ENCODE measurements around the gene TUBB. TPM values are rescaled to one million over a fixed set of nuclear protein-coding genes. Genes with fewer than 3 reads are reported as not detected.
"Not testable (repeated sequence)": the region's sequence is repeated elsewhere in the genome, so short reads cannot be mapped to it uniquely, and the experiment has no call there.

Gene TUBB
- total RNA-seq, 6 experiments from 2014 or later: 150 to 268 (median 241) TPM

DNA sequence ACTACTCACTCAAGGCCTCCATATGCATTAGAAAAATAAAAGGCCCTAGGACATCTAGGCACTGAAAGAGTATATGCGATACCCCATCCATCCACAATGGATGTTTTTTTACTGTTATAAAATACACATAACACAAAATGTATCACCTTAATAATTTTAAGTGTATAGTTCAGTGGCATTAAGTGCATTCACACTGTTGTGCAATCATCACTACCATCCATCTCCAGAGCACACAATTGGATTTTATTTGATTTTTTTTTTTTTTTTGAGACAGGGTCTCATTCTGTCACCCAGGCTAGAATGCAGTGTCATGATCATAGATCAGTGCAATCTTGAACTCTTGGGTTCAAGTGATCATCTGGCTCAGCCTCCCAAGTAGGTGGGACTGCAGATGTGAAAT lies 5.9 kb upstream of the TUBB start:
- TF ChIP-seq, protein P1, sequence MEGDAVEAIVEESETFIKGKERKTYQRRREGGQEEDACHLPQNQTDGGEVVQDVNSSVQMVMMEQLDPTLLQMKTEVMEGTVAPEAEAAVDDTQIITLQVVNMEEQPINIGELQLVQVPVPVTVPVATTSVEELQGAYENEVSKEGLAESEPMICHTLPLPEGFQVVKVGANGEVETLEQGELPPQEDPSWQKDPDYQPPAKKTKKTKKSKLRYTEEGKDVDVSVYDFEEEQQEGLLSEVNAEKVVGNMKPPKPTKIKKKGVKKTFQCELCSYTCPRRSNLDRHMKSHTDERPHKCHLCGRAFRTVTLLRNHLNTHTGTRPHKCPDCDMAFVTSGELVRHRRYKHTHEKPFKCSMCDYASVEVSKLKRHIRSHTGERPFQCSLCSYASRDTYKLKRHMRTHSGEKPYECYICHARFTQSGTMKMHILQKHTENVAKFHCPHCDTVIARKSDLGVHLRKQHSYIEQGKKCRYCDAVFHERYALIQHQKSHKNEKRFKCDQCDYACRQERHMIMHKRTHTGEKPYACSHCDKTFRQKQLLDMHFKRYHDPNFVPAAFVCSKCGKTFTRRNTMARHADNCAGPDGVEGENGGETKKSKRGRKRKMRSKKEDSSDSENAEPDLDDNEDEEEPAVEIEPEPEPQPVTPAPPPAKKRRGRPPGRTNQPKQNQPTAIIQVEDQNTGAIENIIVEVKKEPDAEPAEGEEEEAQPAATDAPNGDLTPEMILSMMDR (IDR thresholded peaks at IDR 0.05): no peak
- no peak for TF ChIP-seq POLR2A (IDR thresholded peaks at IDR 0.05)
- H3K36me3 ChIP-seq: peaks cover 0 to 15% (median 8%) of the 10 kb centered on the region in 4 donors
- H3K4me1 ChIP-seq: peaks cover 0 to 33% (median 10%) of the 10 kb centered on the region in 4 donors
- intact Hi-C loops (cut with DNase I): no loop called here
- no peak overlapping the region for H3K4me3 ChIP-seq
- ATAC-seq: no peak
- no peak overlapping the region for H3K27ac ChIP-seq
- no peak for DNase-seq
- H3K9me3 ChIP-seq: no peaks in the 10 kb centered on the region
- H3K27me3 ChIP-seq: no peaks in the 10 kb centered on the region
- 100% methylated on average over 1 of the region's 1 CpG for WGBS (ENCODE audit: insufficient coverage, low coverage, low lambda C conversion rate, missing lambda C conversion rate)

DNA sequence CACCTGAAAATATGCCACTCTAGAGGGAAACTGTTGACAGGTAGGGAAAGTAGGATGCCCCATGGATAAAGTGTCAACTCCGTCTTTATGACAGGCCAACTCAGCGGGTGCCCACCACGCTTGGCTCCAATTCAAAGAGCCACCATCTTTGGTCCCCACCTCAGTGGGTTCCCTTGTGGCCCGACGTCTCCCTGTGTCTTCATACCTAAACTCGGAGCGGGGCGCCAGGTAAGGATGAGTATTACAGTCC lies 3.3 kb upstream of the TUBB start:
- Histone ChIP-seq H3K36me3 (peaks cover 0 to 15% (median 8%) of the 10 kb centered on the region in 4 donors), H3K4me3 (peak overlapping the region; percentile 54 to 73 (median 64)), H3K27me3 (no peaks in the 10 kb centered on the region), H3K27ac (peak overlapping the region; percentile 71 to 74 (median 73)), H3K9me3 (no peaks in the 10 kb centered on the region), H3K4me1 (peaks cover 0 to 28% (median 6%) of the 10 kb centered on the region in 4 donors)
- ATAC-seq (no peak), DNase-seq (no peak)
- 0% methylated on average over 4 of the region's 8 CpGs for WGBS (ENCODE audit: insufficient coverage, low coverage, low lambda C conversion rate, missing lambda C conversion rate)
- intact Hi-C loops (cut with DNase I): no loop called here
- TF ChIP-seq, protein P1 (IDR thresholded peaks at IDR 0.05): no peak
- TF ChIP-seq POLR2A (IDR thresholded peaks at IDR 0.05): no peak

DNA sequence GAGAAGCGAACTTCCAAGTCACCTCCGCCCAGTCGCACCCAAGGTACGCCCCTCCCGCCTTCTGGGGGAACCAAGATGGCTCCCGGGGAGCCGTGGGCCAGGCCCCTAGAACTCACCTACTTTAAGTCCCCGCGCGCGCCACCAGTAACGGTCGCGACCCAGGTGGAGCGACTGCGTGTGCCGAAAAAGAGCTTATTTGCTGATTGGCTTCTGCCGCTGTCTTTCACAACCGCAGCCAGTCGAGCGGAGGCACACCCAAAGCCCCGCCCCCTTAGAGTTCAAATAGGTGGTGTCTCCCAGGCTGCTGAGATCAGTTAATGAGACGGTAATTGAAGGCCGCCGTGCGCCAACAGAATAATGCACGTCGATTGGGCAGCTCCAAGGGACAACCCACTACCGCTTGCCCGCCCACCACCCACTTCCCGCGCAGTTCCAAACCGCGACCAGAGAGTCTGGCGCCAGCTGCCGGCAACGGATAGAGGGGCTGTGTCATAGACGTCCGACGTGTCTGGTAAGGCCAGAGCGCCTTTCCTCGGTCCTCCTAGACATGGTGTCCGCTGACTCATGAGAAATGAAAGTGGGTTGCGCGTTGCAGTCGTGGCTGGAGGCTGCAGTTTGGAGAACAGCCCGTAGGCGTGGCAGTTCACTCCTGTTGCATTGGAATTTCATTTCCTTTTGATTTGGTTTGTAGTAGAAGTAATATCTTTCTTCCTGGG lies 2.9 kb upstream of the TUBB start, which contains the start of gene MDC1:
Gene MDC1, minus strand, starts transcription at position 153 of the 716 bp plus-strand sequence. CDS start 2,106 bp downstream, outside the sequence.
- ATAC-seq: peak; percentile 73 to 86 (median 80)

DNA sequence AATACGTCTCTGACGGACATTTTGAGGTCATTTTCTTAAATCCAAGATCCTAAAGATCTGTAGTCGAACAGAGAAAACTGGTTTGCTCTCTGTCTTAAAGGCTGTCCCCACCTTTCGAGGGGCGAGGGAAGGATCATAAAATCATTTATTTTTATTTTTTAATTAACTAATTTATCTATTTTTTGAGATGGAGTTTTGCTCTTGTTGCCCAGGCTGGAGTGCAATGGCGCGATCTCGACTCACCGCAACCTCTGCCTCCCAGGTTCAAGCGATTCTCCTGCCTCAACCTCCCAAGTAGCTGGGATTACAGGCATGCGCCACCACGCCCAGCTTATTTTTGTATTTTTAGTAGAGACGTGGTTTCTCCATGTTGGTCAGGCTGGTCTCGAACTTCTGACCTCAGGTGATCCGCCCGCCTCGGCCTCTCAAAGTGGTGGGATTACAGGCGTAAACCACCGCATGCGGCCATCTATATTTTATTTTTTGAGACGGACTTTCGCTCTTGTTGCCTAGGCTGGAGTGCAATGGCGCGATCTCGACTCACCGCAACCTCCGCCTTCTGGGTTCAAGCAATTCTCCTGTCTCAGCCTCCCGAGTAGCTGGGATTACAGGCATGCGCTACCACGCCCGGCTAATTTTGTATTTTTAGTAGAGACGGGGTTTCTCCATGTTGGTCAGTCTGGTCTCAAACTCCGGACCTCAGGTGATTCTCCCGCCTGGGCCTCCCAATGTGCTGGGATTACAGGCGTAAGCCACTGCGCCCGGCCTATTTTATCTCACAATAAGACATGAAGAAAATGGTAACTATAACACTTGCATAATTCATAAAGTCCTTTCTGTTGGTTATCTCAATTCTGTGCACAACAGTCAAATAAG lies 2.1 kb upstream of the TUBB start:
- Histone ChIP-seq H3K36me3 (peaks cover 0 to 16% (median 9%) of the 10 kb centered on the region in 4 donors), H3K4me1 (peaks cover 0 to 40% (median 12%) of the 10 kb centered on the region in 4 donors), H3K4me3 (peak overlapping the region; percentile 4 to 49 (median 33)), H3K27ac (peak overlapping the region; percentile 55 to 86 (median 65))
- H3K9me3 ChIP-seq; ATAC-seq; intact Hi-C loops (cut with DNase I); H3K27me3 ChIP-seq: not testable (repeated sequence)
- 62% methylated on average over 19 of the region's 37 CpGs for WGBS (ENCODE audit: insufficient coverage, low coverage, low lambda C conversion rate, missing lambda C conversion rate)
- peak in 1 of 3 donors; percentile 41 for DNase-seq

More for the DNA sequence above, 2.9 kb upstream of the TUBB start, which contains the start of gene MDC1:
- intact Hi-C loops (cut with DNase I): no loop called here
- Histone ChIP-seq H3K36me3 (peaks cover 0 to 12% (median 8%) of the 10 kb centered on the region in 4 donors), H3K4me1 (peaks cover 0 to 32% (median 9%) of the 10 kb centered on the region in 4 donors), H3K27me3 (no peaks in the 10 kb centered on the region), H3K27ac (peak within 1 kb of the TSS; percentile 71 to 86 (median 74)), H3K4me3 (peak within 1 kb of the TSS; percentile 54 to 73 (median 64)), H3K9me3 (no peaks in the 10 kb centered on the region)
- DNase-seq: peak; percentile 99 to 100 (median 100)
- WGBS (ENCODE audit: insufficient coverage, low coverage, low lambda C conversion rate, missing lambda C conversion rate): 0% methylated on average over 12 of the region's 48 CpGs
- peak; percentile 92 for TF ChIP-seq POLR2A (IDR thresholded peaks at IDR 0.05)
- TF ChIP-seq, protein P1 (IDR thresholded peaks at IDR 0.05): peak; percentile 32 to 48 (median 38)

All from right lobe of liver (tissue), 6 donors.